CD4-positive, alpha-beta T cell treated with Interferon alpha-2 for 1 hour (primary cell): ENCODE results near the gene SLC25A34.

Experiments used
- DNase-seq, 2 donors: peaks; one replicate each; pipeline ENCODE4 v3.0.0-alpha.2; 2020 to 2022

The SLC25A34 gene

DNA sequence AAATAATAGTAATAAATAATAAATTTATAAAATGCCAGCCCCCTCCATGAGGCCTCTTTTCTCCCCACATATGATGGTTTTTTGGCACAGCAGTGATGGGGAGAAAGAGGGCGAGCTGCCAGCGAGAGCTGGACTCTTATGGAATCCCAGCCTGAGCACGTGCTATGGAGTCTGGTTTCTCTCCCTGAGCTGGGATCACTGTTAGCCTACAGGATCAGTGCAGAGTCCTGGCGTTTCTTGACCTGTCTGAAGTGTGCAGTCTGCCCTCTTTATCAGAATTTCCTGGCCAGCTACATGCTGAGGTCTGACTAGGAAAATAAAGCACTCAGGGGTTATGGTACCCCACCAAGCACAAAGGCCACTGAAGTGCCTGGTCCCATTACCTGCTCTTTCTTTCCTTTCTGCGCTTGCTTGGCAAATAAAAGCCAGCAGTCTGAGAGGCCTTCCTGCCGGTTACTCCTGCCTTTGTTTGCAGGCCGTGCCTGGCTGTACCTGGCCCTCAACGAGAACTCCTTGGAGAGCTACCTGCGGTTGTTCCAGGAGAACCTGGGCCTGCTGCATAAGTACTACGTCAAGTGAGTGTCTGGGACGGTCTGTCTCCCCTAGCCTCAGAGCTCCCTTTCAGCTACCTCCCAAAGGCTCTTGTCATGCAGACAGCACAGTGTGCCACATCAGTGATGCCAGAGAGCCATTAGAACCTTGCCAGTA, 18.5 kb upstream of the SLC25A34 start:
- DNase-seq = no peak

DNA sequence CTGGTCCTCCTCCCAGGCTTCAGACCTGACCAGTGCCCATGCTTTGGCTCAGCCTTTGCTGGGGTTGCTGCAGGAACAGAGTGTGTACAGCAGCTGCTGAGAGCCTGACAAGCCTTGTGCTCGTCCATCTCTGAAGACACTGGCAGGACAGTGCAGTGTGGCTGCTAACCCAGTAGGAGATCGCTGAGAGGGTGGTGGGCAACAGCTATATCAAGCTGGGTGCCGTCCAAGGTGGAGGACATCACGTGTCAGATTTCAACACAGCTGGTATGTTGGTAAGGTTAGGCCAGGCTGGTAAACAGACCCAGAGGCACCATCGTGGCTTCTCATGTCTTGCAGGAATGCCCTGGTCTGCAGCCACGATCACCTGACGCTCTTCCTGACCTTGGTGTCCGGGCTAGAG, 17.9 kb upstream of the SLC25A34 start:
- DNase-seq = no peak

DNA sequence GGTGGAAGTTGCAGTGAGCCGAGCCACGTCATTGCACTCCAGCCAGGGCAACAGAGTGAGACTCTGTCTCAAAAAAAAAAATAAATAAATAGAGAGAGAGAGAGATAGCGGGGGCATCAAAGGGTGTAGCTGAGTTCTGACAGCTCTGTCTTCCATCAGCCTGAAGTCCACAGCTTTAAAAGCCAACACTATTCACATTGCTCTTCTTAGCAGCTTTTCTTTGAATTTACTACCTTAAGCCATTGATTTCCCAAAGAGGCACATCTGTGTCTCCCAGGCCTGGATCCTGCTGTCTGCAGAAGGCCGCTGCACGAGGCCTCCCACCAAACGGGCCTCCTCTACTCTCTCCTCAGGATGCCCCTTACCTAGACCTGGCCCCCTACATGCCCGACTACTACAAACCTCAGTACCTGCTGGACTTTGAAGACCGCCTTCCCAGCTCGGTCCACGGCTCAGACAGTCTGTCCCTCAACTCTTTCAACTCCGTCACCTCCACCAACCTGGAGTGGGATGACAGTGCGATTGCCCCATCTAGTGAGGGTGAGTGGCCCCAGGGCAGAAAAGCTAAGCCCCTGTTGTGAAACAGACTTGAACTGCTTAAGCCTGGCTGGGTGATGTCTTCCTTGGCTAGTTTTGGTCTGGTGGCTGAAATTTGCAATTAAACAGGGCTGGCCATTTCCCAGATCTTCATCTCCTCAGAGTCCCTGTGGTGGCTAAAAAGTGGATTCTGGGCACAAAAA, 16.5 kb upstream of the SLC25A34 start:
- no peak for DNase-seq

DNA sequence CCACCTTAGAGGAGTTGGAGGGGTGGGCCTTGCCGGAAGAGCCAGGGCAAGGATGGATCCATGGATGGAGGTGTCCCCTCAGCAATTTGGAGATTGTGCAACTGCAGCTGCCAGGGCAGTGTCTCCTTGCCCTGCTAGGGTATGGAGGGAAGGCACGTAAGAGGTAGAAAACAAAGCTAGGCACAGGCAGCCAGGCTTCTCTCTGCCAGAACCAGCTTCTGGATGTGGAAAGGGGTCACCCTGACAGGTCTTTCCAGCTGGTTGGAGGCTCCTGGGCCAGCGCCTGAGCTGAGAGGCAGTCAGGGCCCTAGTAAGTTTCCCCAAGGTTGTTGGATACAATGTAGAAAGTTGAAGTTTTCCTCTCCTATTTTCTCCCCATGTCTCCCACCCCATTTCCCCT, 15.2 kb upstream of the SLC25A34 start:
- no peak for DNase-seq

DNA sequence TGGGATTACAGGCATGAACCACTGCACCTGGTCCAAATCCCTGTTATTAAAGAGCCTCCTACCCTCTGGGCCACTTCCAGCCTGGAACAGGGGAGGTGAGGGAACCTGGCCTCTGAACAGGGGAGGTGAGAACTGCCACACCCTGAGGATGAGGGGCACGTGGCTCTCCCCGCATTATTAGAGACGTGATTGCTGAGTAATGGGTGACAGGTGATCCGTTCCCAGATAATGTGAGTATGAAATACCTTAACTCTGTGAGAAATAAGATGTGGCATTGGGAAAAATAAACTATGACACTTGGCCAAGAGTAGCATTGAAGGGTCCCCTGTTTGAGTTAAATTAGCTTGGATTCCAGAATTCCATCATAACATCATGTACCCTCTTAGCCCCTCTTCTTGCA, 13.6 kb upstream of the SLC25A34 start:
- DNase-seq = no peak

DNA sequence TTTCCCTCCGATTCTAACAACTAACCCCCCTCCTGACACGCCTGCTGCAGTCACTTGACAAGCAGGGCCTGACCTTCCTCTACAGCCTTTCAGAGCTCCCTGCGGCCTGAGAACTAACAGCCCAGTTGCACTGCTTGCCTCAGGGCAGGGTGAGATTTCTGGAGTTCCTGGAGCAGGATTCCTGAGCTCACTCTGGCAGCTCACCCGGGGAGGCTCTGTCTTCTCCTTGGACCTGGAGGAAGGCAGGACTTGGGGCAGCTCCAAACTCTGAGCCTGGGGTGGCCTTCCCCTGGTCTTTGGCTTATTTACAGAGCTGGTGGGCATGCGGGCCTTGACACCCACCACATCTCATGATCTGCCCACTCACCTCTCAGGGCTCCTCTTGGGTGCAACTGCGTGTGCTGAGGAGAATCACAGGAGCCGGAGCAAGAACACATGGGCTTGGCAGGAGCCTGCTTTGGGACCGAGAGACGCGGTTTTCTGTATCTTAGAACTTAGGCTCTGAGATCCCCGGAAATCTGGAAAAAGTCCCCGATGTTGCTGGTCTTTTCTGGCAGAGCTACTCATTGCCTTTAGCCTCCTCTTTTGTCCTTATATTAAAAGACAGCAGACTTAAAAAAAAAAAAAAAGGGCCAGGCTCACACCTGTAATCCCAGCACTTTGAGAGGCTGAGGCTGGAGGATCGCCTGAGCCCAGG, 13.1 kb upstream of the SLC25A34 start:
- no peak for DNase-seq

DNA sequence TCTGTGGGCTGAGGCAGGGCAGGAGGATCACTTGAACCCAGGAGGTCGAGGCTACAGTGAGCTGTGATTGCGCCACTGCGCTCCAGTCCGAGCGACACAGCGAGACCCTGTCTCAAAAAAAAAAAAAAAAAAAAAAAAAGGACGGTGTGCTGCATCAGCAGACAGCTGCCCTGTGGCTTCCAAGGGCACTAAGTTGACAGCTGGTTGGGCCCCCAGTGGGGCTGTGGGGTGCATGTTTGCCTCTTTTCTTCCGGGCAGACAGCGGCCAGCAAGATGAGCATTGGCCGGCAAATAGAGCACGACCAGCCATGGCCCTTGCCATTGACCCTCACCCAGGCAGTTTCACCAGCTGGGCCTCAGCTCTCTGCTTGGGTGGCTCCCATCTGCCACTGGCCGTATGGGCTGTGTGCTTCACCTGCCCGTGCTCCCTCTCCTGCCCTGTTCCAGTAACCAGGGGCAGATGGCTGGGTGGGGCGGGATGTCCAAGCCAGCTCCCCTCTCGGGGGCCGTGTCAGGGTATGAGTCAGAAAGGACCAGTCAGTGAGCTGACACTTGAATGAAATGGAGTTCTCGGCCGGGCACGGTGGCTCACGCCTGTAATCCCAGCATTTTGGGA, 12.3 kb upstream of the SLC25A34 start:
- DNase-seq = no peak

DNA sequence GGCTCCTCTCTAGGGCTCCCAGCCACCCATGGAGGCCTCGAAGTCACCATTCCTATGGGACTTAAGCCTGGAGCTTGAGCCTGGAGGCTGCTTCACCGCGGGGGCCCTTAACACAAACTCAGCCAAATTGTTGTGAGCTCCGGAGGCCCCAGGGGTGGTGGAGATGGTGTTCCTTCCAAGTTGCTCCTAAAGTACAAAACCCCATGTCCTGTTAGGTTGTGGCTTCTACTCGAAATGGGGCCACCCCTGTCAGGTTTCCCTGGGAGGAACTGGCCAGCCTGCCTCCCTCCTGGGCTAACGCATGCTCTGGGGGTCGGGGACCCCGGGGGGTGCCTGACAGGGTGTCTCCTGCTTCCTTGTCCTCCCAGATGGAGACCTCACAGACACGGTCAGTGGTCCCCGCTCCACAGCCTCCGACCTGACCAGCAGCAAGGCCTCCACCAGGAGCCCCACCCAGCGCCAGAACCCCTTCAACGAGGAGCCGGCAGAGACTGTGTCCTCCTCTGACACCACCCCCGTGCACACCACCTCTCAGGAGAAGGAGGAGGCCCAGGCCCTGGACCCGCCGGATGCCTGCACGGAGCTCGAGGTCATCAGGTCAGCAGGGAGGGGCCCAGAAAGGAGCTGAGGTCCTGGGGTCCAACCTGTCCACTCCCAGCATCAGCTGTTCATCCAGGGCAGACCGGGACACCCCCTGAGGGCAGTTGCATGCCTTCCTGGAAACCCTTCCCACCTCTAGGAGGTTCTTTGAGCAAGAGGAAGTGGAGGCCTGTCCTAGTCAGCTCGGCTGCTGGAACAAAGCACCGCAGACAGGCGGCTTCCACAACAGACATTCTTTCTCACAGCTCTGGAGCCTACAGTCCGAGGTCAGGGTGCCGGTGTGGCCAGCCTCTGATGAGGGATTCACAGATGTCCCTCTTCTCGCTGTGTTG, 10.8 kb upstream of the SLC25A34 start:
- DNase-seq = no peak

DNA sequence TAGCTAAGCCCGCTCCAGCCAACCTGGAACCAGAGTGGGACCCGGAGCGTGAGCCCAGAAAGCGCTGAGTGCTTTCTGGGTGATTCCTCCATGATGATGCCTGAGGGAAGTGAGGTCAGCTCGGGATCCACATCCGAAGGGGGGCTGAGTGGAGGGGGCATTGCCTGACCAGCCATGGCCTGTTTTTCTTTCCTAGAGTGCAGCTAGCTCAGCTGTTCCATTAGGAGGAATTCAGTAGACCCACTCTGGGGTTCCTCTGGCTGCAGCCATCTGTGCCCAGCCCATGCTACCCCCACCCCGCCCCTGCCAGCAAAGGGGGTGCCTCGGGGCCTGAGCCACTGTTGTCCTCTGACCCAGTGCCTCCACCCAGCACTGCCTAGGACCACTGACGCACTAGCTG, 9.6 kb upstream of the SLC25A34 start:
- DNase-seq = no peak

DNA sequence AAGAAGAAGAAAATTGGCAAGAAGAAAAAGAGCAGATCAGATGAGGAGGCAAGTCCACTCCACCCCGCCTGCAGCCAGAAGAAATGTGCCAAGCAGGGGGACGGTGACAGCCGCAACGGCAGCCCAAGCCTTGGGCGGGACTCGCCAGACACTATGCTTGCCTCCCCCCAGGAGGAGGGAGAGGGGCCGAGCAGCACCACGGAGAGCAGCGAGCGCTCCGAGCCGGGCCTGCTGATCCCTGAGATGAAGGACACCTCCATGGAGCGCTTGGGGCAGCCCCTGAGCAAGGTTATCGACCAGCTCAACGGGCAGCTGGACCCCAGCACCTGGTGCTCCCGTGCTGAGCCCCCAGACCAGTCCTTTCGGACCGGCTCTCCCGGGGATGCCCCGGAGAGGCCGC, 9.0 kb upstream of the SLC25A34 start:
- no peak for DNase-seq

DNA sequence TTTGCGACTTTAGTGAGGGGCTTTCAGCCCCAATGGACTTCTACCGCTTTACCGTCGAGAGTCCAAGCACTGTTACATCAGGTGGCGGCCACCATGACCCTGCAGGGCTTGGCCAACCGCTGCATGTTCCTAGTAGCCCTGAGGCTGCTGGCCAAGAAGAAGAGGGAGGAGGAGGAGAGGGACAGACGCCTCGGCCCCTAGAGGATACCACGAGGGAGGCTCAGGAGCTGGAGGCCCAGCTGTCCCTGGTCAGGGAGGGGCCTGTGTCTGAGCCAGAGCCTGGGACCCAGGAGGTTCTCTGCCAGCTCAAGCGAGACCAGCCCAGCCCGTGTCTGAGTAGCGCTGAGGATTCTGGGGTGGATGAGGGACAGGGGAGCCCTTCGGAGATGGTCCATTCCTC, 8.6 kb upstream of the SLC25A34 start:
- DNase-seq = no peak

DNA sequence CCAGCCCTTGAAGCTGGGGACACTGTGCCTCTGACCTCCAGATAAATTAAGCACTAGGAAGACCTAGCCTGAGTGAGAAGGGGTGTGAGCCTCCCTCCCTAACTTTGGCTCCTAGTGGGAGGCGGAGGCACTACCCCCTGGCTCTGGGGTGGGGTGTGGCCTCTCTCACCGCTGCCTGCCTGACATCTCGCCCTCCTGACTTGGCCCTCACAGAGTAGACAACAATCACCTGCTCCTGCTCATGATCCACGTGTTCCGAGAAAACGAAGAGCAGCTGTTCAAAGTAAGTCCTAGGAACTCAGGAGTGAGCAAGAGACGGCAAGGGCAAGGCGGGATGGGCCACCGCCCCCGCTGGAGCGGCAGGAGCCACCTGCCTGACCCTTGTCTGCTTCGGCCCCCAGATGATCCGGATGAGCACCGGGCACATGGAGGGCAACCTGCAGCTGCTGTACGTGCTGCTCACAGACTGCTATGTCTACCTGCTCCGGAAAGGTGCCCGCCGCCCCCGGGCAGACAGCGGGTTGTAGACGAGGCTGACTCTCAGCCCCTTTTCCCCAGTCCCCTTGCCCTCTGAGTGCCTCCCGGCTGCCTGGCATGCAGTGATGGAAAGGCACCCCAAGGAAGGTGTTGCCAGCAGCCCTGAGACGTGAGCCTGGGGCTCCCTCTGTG, 8.1 kb upstream of the SLC25A34 start:
- DNase-seq = no peak

DNA sequence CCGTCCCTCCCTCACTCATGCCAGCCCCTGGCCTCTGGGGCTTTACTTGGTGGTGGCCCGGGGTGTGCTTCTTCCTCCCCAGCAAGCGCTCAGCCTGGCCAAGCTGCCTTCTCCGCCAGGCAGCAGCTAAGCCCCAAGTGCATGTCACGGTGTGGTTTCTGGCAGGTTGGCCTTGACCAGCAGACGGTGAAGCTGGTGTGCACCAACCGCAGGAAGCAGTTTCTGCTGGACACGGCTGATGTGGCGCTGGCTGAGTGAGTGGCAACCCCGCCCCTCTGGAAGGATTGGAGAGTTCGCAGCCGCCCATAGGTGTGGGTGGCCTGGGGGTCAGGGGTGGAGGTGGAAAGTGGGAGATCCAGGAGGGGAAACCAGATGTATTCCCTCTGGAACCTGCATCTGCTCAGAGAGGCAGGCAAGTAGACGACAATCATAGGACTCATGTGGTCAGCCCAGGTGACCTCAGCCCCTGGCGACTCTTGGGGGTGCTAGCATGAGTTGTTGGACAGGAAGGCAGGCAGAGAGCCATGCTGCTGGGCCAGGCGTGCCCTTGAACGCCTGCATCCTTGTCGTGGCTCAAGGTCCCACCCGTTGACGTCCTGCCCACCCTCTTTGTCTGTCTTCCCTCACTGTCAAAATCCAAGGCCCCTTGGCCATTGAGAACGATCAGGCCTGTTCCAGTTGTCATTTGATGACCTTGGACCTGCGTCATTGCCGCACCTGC, 7.0 kb upstream of the SLC25A34 start:
- DNase-seq = no peak

DNA sequence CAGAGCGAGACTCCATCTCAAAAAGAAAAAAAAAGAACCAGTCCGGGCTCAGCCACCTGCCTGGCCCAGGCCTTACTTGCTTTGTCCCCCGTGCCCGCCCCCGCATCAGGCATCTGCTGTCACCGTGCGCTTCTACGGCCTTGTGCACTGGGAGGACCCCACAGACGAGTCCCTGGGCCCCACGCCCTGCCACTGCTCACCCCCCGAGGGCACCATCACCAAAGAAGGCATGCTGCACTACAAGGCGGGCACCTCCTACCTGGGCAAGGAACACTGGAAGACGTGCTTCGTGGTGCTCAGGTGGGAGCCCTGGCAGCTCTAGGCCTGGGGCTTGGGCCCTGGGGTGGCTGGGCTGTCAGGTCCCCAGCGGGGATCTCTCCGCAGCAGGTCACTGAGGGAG, 5.6 kb upstream of the SLC25A34 start:
- no peak for DNase-seq

DNA sequence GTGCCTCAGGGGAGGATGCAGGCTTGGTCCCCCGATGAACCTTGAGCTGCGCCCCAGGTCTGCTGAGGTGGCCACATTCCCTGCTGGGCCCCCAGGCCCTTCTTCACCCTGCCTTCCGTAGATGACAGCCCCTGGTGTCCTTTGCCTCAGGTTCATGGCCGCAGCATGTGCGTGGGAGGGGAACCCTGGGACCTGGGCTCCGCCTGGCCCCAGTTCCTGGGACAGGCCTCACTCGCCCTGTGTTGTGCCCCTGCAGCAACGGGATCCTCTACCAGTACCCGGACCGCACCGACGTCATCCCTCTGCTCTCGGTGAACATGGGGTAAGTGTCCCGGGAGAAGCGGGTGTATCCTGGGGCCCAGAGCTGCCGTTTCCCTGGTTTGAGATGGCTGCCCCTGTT, 5.1 kb upstream of the SLC25A34 start:
- DNase-seq = no peak

DNA sequence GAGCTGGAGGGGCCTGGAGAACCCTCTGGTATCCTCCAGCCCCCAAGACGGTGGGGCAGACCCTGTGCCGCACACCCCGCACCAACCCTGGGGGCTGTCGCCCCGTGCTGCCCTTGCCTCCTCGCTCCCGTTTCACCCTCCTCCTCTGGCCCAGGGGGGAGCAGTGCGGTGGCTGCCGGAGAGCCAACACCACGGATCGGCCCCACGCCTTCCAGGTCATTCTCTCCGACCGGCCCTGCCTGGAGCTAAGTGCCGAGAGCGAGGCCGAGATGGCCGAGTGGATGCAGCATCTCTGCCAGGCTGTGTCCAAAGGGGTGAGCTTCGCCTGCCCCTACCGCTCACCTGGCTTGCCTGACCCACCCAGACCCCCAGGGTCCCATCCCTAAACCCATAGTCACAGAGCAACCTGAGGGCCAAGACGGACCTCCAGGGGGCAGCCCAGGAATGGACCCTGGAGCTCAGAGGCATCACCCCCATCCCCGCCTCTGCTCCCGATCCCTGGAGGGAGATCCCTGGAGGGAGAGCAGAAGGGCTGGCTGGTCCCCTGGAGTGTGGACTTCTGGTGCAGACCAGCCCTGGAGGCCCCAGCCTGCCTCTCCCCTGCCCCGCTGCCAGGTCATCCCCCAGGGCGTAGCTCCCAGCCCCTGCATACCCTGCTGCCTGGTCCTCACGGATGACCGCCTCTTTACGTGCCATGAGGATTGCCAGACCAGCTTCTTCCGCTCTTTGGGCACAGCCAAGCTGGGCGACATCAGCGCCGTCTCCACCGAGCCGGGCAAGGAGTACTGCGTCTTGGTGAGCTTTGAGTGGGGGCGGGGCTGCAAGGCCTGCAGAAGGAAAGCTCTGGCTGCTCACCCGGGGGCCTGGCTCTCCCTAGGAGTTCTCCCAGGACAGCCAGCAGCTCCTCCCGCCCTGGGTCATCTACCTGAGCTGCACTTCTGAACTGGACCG, 4.0 kb upstream of the SLC25A34 start:
- no peak for DNase-seq

DNA sequence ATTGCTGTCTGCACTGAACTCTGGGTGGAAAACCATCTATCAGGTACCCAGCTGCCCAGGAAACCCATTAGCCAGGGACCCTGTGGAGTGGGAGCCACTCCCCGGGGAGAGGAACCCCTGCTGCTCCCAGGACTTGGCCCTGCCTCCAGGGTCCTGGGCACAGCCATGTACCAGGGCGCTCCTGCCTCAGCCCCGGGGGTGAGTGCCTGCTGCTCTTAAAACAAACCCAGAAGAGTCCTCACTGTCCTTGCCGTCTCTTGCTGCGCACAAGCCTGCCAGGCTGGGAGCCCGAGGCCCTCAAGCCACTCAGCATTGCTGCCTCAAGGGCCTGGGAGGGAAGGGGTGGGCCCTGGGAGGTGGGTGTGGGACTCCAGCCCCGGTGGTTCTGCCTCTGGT, 3.4 kb upstream of the SLC25A34 start:
- no peak for DNase-seq

DNA sequence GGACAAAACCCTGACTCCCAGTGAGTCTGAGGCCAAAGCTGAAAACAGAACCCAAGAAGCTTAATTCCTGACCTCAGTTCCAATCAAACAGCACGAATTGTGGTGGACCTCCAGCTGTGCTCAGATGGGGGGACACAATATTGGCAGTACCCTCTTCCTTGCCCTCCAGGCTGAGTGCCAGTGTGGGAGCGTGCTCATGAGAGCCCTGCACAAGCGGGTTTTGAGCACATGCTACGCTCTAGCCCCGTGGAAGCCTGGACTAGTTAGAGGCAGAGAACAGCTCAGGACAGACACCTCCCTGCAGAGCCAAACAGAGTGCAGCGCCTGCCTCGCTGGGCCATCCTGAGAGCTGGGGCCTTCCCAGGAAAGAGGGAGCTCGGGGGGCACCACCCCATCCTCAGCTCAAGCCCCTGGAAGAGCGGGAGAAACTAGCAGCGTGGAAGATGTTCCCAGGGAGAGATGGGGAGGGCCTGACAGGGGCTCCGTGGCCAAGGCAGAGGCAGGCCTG, 2.8 kb upstream of the SLC25A34 start:
- no peak for DNase-seq

DNA sequence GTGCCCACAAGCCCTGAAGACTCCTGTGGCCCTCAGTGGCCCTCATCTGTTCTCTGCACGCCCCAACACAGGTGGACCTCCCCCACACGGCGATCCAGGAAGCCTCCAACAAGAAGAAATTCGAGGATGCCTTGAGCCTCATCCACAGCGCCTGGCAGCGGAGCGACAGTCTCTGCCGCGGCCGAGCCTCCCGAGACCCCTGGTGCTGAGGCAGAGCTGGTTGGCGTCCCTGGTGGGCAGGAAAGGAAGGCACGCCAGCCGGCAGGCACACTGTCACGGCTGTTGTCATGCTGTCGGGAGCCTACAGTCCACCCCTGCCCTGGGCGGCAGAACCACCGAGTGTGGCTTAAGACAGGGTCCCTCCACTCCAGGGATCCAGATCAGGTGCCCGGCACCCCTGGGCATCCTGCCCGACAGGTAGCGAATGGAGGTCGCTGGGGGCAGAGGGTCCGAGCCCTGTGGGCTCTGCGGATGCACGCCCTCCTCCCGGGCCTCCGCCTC, 2.3 kb upstream of the SLC25A34 start:
- no peak for DNase-seq

DNA sequence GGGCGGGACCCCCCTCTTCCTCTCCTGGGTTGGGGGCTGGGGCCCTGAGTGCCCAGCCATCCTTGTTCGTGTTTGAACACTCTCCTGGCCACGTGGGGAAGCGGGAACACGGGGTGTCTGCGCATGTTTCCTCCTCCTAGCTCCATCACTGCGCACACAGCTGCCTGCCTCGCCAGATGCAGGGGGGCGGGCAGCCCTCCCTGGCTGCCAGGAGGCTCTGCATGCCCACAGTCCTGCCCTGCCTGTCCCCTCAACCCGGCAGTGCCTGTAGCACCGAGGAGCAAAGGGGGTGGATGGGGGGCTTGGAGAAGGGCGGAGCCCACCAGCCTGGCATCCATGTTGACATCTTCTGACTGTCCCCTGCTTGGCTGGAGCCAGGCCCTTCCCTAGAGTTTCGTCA, 1.8 kb upstream of the SLC25A34 start:
- DNase-seq = no peak
